GM12878 (cell line): ENCODE data around the gene CYB5D1.

Source experiments
- EZH2 ChIP-seq: IDR thresholded peaks from 2 replicates; pipeline ENCODE4 v1.6.1; 2012; ENCODE audit warnings: low read depth, mild to moderate bottlenecking, control low read depth, inconsistent platforms, low read length, borderline replicate concordance; ENCODE audit not compliant: control insufficient read depth
- FOS ChIP-seq: IDR thresholded peaks from 3 replicates; pipeline ENCODE4 v1.6.1; 2011; ENCODE audit warnings: borderline replicate concordance; ENCODE audit not compliant: insufficient read length; ENCODE audit errors: extremely low read depth
- MYC ChIP-seq: IDR thresholded peaks from 2 replicates; pipeline ENCODE4 v1.6.1; 2011; ENCODE audit warnings: mild to moderate bottlenecking, low read length, moderate library complexity, inconsistent platforms; ENCODE audit not compliant: insufficient read depth, insufficient replicate concordance, insufficient read length, severe bottlenecking
- RFX5 ChIP-seq: IDR thresholded peaks from 2 replicates; pipeline ENCODE4 v1.6.1; 2011; ENCODE audit warnings: low read depth, low read length, improper control_type of control experiment
- TF ChIP-seq, protein P1 (sequence below), 3 experiments: IDR thresholded peaks in 2 of 3; conservative IDR thresholded peaks in 1 of 3; 2 replicates each; pipeline ENCODE4 v1.5.1; 2011; ENCODE audit warnings: low read depth in 3 of 3, low read length in 3 of 3, mild to moderate bottlenecking in 3 of 3, control low read depth in 2 of 3, moderate library complexity in 2 of 3, inconsistent platforms in 1 of 3, mixed read lengths in 1 of 3; ENCODE audit not compliant: control insufficient read depth in 2 of 3, insufficient read depth in 1 of 3; ENCODE audit errors: extremely low read depth in 1 of 3
- TF ChIP-seq, protein P2 (sequence below): fragments of 450-650 bp; conservative IDR thresholded peaks from 2 replicates; pipeline ENCODE4 v1.6.1; 2017; ENCODE audit warnings: mild to moderate bottlenecking, moderate library complexity

DNA sequence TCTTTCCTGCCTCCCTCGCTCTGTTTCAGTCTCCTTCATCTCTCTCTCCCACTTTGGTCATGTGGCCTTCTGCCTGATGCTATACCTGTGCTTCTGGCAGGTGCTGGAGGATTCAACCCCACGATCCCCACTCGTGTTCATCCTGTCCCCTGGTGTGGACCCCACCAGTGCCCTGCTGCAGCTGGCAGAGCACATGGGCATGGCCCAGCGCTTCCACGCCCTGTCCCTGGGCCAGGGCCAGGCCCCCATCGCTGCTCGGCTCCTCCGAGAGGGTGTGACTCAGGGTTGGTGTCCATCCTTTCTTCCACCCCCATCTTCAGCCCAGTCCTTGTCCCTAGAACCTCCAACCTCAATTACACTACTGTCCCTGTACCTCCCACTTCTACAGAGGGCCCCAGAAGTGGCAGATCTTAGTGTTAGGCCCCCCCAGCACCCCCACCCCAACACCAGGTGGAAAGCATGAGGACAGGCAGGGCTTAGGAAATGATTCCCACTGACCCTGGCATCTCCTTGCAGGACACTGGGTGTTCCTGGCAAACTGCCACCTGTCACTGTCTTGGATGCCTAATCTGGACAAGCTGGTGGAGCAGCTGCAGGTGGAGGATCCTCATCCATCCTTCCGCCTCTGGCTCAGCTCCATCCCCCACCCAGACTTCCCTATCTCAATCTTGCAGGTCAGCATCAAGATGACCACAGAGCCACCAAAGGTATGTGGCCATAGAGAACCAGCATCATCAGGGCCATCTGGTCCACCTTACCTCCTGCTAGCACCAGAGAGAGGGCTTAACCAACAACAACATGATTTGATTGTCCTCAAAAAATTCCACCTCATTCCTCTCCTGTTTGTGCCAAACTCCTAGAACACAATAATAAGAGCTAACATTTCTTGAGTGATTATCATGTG lies 33.5 kb upstream of the CYB5D1 start:
- TF ChIP-seq MYC = no peak
- TF ChIP-seq, protein P1, sequence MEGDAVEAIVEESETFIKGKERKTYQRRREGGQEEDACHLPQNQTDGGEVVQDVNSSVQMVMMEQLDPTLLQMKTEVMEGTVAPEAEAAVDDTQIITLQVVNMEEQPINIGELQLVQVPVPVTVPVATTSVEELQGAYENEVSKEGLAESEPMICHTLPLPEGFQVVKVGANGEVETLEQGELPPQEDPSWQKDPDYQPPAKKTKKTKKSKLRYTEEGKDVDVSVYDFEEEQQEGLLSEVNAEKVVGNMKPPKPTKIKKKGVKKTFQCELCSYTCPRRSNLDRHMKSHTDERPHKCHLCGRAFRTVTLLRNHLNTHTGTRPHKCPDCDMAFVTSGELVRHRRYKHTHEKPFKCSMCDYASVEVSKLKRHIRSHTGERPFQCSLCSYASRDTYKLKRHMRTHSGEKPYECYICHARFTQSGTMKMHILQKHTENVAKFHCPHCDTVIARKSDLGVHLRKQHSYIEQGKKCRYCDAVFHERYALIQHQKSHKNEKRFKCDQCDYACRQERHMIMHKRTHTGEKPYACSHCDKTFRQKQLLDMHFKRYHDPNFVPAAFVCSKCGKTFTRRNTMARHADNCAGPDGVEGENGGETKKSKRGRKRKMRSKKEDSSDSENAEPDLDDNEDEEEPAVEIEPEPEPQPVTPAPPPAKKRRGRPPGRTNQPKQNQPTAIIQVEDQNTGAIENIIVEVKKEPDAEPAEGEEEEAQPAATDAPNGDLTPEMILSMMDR (IDR thresholded peaks at IDR 0.05 in 2 of 3, conservative IDR thresholded peaks at IDR 0.05 in 1 of 3; ENCODE audit: control insufficient read depth in 2 of 3, extremely low read depth in 1 of 3, insufficient read depth in 1 of 3, low read depth in 3 of 3, low read length in 3 of 3) = no peak
- no peak for TF ChIP-seq EZH2
- TF ChIP-seq FOS = no peak
- no peak for TF ChIP-seq RFX5
- TF ChIP-seq, protein P2, sequence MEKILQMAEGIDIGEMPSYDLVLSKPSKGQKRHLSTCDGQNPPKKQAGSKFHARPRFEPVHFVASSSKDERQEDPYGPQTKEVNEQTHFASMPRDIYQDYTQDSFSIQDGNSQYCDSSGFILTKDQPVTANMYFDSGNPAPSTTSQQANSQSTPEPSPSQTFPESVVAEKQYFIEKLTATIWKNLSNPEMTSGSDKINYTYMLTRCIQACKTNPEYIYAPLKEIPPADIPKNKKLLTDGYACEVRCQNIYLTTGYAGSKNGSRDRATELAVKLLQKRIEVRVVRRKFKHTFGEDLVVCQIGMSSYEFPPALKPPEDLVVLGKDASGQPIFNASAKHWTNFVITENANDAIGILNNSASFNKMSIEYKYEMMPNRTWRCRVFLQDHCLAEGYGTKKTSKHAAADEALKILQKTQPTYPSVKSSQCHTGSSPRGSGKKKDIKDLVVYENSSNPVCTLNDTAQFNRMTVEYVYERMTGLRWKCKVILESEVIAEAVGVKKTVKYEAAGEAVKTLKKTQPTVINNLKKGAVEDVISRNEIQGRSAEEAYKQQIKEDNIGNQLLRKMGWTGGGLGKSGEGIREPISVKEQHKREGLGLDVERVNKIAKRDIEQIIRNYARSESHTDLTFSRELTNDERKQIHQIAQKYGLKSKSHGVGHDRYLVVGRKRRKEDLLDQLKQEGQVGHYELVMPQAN = no peak
